OCI-LY3 (cell line): ENCODE measurements around the gene NCOA5.

ENCODE experiments used
- CTCF ChIP-seq: fragments of 200-600, 300-600 bp; sonication (generic); IDR thresholded peaks from 2 replicates; pipeline ENCODE4 v1.5.1; 2014; ENCODE audit warnings: antibody characterized with exemption, low read length, low read depth
- EZH2phosphoT487 ChIP-seq: fragments of 200-600 bp; shearing (Covaris generic); IDR thresholded peaks from 2 replicates; pipeline ENCODE4 v1.6.1; 2018; ENCODE audit warnings: antibody characterized with exemption, mixed run types, low read depth

GRCh38 chr20:46117704-46118467 lies 28.1 kb upstream of the NCOA5 start, which contains the start of gene CD40:
- TF ChIP-seq CTCF (no peak), EZH2phosphoT487 (no peak)
